ENCODE data around the gene ARHGAP1.

- TF ChIP-seq FOXM1 (IDR thresholded peaks at IDR 0.05; ENCODE audit: borderline replicate concordance, low read depth), result no peak
- no peak for TF ChIP-seq YY1 (IDR thresholded peaks at IDR 0.05; ENCODE audit: low read depth)
- TF ChIP-seq CEBPB (IDR thresholded peaks at IDR 0.05), result no peak
- no peak for TF ChIP-seq CREB1 (IDR thresholded peaks at IDR 0.05; ENCODE audit: low read depth)
- no peak for TF ChIP-seq RAD21 (IDR thresholded peaks at IDR 0.05; ENCODE audit: low read depth)
- TF ChIP-seq TEAD4 (IDR thresholded peaks at IDR 0.05), result no peak
- TF ChIP-seq EP300 (IDR thresholded peaks at IDR 0.05; ENCODE audit: borderline replicate concordance), result no peak
These were observed 62.9 kb downstream of the ARHGAP1 start for GRCh38 chr11:46637546-46637945.
